Smooth muscle cell (in vitro differentiated cells): Measurements from ENCODE around the gene GJC1. TPM values are rescaled to one million over a fixed set of nuclear protein-coding genes. Genes with fewer than 3 reads are reported as not detected.

Experiments used
- DNase-seq: peaks from one replicate; lab custom pipeline; 2025; ENCODE audit not compliant: unreplicated experiment; lab: John Stamatoyannopoulos, UW
- H2AFZ ChIP-seq: fragments of 200-600 bp; sonication (generic); 2 replicates; pipeline ENCODE4 v1.6.0; 2016; ENCODE audit warnings: antibody characterized with exemption, low read depth, mild to moderate bottlenecking
- H3F3A ChIP-seq: fragments of 200-600 bp; sonication (generic); 2 replicates; pipeline ENCODE4 v1.6.0; 2017; ENCODE audit warnings: antibody characterized with exemption, low read depth
- H3K27ac ChIP-seq: fragments of 200-600 bp; sonication (generic); 2 replicates; pipeline ENCODE4 v1.5.1; 2016; ENCODE audit warnings: low read depth, mild to moderate bottlenecking
- H3K27me3 ChIP-seq: fragments of 200-600 bp; sonication (generic); 2 replicates; pipeline ENCODE4 v1.6.1; 2016; ENCODE audit warnings: low read depth, mild to moderate bottlenecking
- H3K36me3 ChIP-seq: fragments of 200-600 bp; sonication (generic); 2 replicates; pipeline ENCODE4 v1.5.1; 2016; ENCODE audit warnings: low read depth
- H3K4me1 ChIP-seq: fragments of 200-600 bp; sonication (generic); 2 replicates; pipeline ENCODE4 v1.5.1; 2016; ENCODE audit warnings: low read depth
- H3K4me2 ChIP-seq: fragments of 200-600 bp; sonication (generic); 2 replicates; pipeline ENCODE4 v1.6.0; 2016; ENCODE audit warnings: mild to moderate bottlenecking
- H3K4me3 ChIP-seq: fragments of 200-600 bp; sonication (generic); 2 replicates; pipeline ENCODE4 v1.5.1; 2016; ENCODE audit warnings: mild to moderate bottlenecking
- H3K79me2 ChIP-seq: fragments of 200-600 bp; sonication (generic); 2 replicates; pipeline ENCODE4 v1.6.0; 2016; ENCODE audit warnings: low read depth, mild to moderate bottlenecking
- H3K9ac ChIP-seq: fragments of 200-600 bp; sonication (generic); 2 replicates; pipeline ENCODE4 v1.6.0; 2016; ENCODE audit warnings: low read depth
- H3K9me3 ChIP-seq: fragments of 200-600 bp; sonication (generic); replicated peaks from 2 replicates; pipeline ENCODE4 v1.5.1; 2016; ENCODE audit warnings: low read depth
- H4K20me1 ChIP-seq: fragments of 200-600 bp; sonication (generic); 2 replicates; pipeline ENCODE4 v1.6.0; 2016; ENCODE audit warnings: low read depth
- WGBS: methylation state at CpG from one replicate; pipeline ENCODE4 v1.1.7; 2016; ENCODE audit warnings: low lambda C conversion rate; 5-methylcytosine and 5-hydroxymethylcytosine counted together
- polyA plus RNA-seq: library from polyadenylated mRNA; unstranded; fragments of >200 nt; fragmentation: Nextera tagmentation; extraction: Ambion mirVana; gene quantifications from 2 replicates; pipeline ENCODE4 v1.2.1, GENCODE V29; 2016
- total RNA-seq: library from RNA; depleted of rRNA; stranded (reverse); fragments of >200 nt; gene quantifications from 2 replicates; pipeline ENCODE4 v1.2.3, GENCODE V29; 2014
- TF ChIP-seq, protein P1 (sequence below): fragments of 200-600 bp; sonication (generic); IDR thresholded peaks from 2 replicates; pipeline ENCODE4 v1.5.1; 2017; ENCODE audit warnings: borderline replicate concordance, mild to moderate bottlenecking, antibody characterized with exemption; ENCODE audit not compliant: insufficient read depth, poor library complexity, severe bottlenecking

GJC1 gene
- total and polyA plus RNA-seq, 2 experiments from 2014 or later, result 8.0 to 16.1 TPM

DNA sequence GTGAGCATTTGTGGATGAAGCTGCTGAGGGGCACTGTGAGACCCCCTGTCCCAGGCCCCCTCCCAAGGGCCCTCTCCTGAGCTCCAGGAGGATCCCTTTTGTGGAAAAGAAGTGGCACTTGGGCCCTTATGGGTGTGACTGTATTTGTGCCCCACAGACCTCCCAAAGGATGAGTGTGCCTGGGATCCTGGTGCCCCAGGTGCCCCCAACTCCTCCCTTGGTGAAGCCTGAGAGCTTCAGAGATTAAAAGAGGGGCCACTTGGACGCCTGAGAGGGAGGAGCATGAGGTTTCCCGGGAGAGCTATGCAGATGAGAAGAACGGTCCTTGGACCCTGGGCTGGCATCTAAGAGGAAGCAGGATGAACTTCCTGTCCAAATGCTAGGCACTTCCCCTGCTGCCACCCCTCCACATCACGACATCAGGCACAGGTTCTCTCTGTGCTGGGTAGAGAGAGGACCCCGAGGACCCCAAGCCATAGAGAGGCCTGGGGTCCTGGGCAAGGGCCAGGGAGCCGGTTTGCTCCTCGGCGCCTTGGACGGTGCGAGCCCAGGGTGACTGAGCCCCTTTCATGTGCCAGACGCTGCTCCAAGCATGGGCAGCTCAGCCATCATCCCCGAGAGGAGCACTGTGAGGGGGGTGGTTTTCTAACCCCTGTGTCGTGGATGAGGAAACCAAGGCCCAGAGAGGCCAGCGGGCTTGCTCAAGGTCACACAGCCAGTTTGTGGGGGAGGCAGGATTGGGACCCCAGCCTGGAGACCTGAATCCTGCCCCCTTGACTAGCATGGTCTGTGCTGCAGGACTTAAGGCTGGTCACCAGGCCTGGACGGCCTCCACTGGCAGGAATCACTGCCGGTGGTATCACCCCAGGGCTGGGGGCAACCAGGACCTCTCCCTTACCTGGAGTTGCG is 76.9 kb downstream of the GJC1 start:
- no peak overlapping the region for H3K4me3 ChIP-seq
- TF ChIP-seq, protein P1, sequence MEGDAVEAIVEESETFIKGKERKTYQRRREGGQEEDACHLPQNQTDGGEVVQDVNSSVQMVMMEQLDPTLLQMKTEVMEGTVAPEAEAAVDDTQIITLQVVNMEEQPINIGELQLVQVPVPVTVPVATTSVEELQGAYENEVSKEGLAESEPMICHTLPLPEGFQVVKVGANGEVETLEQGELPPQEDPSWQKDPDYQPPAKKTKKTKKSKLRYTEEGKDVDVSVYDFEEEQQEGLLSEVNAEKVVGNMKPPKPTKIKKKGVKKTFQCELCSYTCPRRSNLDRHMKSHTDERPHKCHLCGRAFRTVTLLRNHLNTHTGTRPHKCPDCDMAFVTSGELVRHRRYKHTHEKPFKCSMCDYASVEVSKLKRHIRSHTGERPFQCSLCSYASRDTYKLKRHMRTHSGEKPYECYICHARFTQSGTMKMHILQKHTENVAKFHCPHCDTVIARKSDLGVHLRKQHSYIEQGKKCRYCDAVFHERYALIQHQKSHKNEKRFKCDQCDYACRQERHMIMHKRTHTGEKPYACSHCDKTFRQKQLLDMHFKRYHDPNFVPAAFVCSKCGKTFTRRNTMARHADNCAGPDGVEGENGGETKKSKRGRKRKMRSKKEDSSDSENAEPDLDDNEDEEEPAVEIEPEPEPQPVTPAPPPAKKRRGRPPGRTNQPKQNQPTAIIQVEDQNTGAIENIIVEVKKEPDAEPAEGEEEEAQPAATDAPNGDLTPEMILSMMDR, result no peak

GRCh38 chr17:44751806-44752205 is 78.3 kb downstream of the GJC1 start:
- no peaks in the 10 kb centered on the region for H3K9me3 ChIP-seq
- H3K27ac ChIP-seq, result no peak overlapping the region
- peaks cover 4% of the 10 kb centered on the region for H3K27me3 ChIP-seq
- H3K36me3 ChIP-seq, result no peaks in the 10 kb centered on the region
- 93% methylated on average over 10 of the region's 10 CpGs for WGBS
- H4K20me1 ChIP-seq, result no peaks in the 10 kb centered on the region
- TF ChIP-seq, protein P1, result no peak
- no peaks in the 10 kb centered on the region for H3K4me1 ChIP-seq
- DNase-seq, result no peak
- H3K4me3 ChIP-seq, result no peak overlapping the region
- no peak overlapping the region for H3K4me2 ChIP-seq
- H3K9ac ChIP-seq, result no peak overlapping the region
- H2AFZ ChIP-seq, result no peak overlapping the region
- no peaks in the 10 kb centered on the region for H3F3A ChIP-seq
- H3K79me2 ChIP-seq, result no peaks in the 10 kb centered on the region

More for the DNA sequence above, 76.9 kb downstream of the GJC1 start:
- no peak overlapping the region for H3K4me2 ChIP-seq
- H3K9me3 ChIP-seq, result no peaks in the 10 kb centered on the region
- H3F3A ChIP-seq, result no peaks in the 10 kb centered on the region
- peaks cover 18% of the 10 kb centered on the region for H3K27me3 ChIP-seq
- no peak overlapping the region for H3K9ac ChIP-seq
- DNase-seq, result no peak
- 89% methylated on average over 17 of the region's 17 CpGs for WGBS
- H2AFZ ChIP-seq, result no peak overlapping the region
- no peaks in the 10 kb centered on the region for H3K79me2 ChIP-seq
- no peaks in the 10 kb centered on the region for H4K20me1 ChIP-seq
- no peaks in the 10 kb centered on the region for H3K36me3 ChIP-seq
- H3K4me1 ChIP-seq, result no peaks in the 10 kb centered on the region
- H3K27ac ChIP-seq, result no peak overlapping the region

GRCh38 chr17:44751331-44751730 is 78.8 kb downstream of the GJC1 start:
- Histone ChIP-seq H3K36me3 (no peaks in the 10 kb centered on the region), H3F3A (no peaks in the 10 kb centered on the region), H3K4me3 (no peak overlapping the region), H4K20me1 (no peaks in the 10 kb centered on the region), H3K9me3 (no peaks in the 10 kb centered on the region), H3K27me3 (peaks cover 3% of the 10 kb centered on the region), H3K27ac (no peak overlapping the region), H3K79me2 (no peaks in the 10 kb centered on the region), H3K4me2 (no peak overlapping the region), H3K4me1 (no peaks in the 10 kb centered on the region), H3K9ac (no peak overlapping the region), H2AFZ (no peak overlapping the region)
- TF ChIP-seq, protein P1, result no peak
- WGBS, result 95% methylated on average over 7 of the region's 7 CpGs
- DNase-seq, result no peak

DNA sequence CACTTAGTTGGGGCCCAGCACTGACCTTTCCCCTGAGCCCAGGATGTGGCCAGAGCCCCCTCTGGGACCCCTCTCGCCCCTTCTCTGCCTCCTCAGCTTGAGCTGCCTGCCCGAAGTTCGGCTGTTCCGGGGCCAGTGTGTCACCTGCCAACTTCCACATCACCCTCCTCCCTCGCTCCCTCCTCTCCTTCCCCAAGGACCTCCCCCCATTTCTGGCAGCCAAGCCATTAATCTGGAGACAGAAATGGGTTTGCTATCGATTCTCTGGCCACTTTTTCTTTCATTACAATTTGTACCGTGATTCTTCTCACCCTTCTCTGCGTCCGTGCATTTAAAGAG is 80.1 kb downstream of the GJC1 start:
- TF ChIP-seq, protein P1, result no peak

More for the DNA sequence above, 80.1 kb downstream of the GJC1 start:
- Histone ChIP-seq H3K27me3 (no peaks in the 10 kb centered on the region), H2AFZ (no peak overlapping the region), H3K9ac (no peak overlapping the region), H3K27ac (no peak overlapping the region), H4K20me1 (no peaks in the 10 kb centered on the region), H3K36me3 (no peaks in the 10 kb centered on the region), H3K4me2 (no peak overlapping the region), H3K4me3 (no peak overlapping the region), H3K9me3 (no peaks in the 10 kb centered on the region), H3K4me1 (no peaks in the 10 kb centered on the region), H3K79me2 (no peaks in the 10 kb centered on the region), H3F3A (no peaks in the 10 kb centered on the region)
- 100% methylated on average over 8 of the region's 9 CpGs for WGBS
- no peak for DNase-seq
